SKM-1 treated with dmso at 0.1 percent for 144 hours (cell line): ENCODE measurements around the gene GSTT4.
"Not testable (repeated sequence)": the region's sequence is repeated elsewhere in the genome, so short reads cannot be mapped to it uniquely, and the experiment has no call there.

Source experiments
- DNase-seq: peaks from one replicate; lab custom pipeline; 2025; ENCODE audit not compliant: unreplicated experiment; lab: John Stamatoyannopoulos, UW

GSTT4 gene

DNA sequence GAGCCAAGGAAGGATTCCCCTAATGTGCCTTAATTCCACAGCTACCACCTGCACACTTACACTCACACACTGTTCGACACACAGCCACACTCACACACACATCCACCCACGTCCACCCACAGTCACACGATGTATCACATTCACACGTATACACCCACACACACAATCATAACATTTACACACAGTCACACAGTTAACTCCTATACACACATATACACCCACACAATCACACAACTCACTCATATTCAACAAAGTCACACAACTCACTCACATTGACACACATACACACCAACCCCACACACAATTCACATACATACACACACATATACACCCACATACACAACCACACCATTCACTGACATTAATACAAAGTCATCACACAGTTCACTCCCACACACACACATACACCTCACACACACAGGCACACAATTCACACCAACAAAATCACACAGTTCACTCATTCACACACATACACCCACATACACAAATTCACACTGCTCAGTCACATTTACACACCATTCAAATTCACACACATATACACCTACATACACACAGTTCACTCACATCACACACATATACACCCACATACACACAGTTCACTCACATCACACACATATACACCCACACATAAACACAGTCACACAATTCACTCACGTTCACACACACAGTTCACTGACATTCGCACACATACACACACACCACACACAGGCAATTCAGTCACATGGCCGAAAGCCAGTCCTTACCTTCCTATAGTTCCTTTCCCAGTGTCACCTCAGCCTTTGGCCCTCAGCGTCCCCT lies 50.9 kb downstream of the GSTT4 start:
- DNase-seq, result not testable (repeated sequence)

DNA sequence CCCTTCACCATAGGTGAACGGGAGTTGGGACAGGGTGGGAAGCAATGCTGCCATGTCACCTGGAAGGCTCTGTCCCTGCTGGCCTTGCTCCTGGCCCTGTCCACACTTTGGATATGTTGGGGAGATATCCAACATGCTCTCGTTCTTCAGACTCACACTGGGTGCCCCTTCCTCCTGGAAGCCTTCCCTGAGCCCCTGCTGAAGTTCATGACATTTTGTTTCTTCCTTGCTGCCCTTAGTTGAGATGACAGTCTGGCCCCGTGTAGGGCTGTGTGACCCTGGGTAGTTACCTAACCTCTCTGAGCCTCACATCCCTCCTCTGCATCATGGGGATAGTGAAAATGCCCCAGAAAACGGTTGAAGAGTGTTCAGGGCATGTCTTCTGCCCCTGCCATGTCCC lies 51.8 kb downstream of the GSTT4 start:
- DNase-seq, result not testable (repeated sequence)

DNA sequence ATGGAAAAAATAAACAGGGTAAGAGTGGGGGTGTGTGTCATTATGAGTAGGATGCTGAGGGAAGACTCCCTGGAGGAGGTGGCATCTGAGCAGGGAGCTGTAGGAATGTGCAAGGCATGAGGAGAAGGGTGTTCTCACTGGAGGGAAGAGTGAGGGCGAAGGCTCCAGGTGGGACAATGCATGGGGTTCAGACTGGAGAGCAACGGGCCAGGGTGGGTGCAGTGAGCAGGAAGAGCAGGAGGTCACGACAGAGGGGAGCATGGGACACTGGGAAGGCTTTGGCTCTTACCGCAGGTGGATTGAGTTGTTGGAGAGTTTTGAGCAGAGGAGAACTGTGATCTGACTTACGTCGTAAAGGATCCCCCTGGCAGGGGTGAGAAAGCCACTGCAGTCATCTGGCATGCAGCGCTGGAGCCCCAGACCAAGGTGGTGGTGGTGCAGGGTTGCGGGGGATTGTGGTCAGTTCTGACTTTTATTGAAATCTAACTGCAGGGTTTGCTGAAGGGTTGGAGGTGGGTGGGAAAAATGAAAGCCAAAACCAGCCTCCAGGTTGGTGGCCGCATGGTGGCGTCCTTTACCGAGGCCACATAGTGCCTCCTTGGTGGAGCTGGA lies 52.4 kb downstream of the GSTT4 start:
- DNase-seq, result not testable (repeated sequence)

DNA sequence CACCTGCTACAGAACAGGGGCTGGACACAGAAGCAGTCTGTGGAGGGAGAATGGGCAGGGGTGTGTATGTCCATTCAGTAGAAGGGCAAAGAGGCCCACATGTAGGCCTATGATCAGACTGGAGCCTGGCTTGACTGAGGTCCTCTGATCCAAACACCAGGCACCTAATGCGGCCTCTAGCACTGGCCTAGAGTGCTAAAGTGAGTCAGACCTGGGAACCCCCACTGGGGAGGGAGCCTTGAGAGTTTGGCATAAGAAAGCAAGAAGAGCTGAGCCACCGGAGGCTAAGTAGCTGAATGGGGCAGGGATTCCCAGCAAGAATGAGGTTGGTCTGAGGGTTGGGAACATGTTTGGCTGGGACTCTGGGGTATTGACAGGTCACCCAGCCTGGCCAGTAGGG lies 53.9 kb downstream of the GSTT4 start:
- not testable (repeated sequence) for DNase-seq

DNA sequence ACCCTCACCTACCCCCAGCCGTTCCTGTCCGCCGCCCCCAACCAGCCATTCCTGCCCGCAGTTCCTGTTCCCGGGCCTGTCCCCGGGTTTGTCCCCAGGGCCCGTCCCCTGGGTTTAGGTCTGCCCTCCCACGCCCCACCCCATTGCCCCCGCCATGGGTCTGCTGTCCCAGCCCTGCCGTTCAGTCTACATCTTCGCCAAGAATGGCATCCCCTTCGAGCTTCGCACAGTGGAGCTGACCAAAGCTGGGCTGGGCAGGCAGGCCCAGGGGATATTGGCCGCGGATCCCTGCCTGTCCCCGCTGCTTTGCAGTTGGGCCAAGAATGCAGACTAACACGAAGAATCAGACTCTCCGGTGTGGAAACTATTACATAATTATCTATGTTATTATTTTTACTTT lies 55.5 kb downstream of the GSTT4 start:
- not testable (repeated sequence) for DNase-seq
